GM12872 (cell line): ENCODE results near the gene FAAP20.

Source experiments
- TF ChIP-seq, protein P1 (sequence below): IDR thresholded peaks from 3 replicates; pipeline ENCODE4 v1.5.1; 2011; ENCODE audit warnings: low read depth, mild to moderate bottlenecking, low read length, moderate library complexity; ENCODE audit not compliant: insufficient read depth

FAAP20 gene

DNA sequence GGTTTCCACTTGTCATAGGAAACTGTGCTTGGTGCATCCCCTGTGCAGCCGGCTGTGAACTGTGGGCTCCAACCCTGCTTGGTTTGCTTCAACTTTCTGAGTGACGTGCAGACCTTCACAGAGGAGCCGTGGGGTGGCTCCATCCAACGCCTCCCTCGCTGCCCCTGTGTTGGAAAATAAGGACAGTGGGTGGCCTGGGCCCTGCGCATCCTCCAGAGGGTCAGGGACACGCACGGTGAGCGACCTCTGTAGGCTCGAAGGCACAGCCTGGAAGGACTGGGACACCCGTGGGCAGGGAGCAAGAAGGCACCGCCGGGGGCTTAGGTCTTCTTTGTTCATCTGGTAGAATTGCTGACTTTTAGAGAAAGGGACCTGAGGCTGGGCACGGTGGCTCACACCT is 6.5 kb upstream of the FAAP20 start:
- TF ChIP-seq, protein P1, sequence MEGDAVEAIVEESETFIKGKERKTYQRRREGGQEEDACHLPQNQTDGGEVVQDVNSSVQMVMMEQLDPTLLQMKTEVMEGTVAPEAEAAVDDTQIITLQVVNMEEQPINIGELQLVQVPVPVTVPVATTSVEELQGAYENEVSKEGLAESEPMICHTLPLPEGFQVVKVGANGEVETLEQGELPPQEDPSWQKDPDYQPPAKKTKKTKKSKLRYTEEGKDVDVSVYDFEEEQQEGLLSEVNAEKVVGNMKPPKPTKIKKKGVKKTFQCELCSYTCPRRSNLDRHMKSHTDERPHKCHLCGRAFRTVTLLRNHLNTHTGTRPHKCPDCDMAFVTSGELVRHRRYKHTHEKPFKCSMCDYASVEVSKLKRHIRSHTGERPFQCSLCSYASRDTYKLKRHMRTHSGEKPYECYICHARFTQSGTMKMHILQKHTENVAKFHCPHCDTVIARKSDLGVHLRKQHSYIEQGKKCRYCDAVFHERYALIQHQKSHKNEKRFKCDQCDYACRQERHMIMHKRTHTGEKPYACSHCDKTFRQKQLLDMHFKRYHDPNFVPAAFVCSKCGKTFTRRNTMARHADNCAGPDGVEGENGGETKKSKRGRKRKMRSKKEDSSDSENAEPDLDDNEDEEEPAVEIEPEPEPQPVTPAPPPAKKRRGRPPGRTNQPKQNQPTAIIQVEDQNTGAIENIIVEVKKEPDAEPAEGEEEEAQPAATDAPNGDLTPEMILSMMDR = no peak

DNA sequence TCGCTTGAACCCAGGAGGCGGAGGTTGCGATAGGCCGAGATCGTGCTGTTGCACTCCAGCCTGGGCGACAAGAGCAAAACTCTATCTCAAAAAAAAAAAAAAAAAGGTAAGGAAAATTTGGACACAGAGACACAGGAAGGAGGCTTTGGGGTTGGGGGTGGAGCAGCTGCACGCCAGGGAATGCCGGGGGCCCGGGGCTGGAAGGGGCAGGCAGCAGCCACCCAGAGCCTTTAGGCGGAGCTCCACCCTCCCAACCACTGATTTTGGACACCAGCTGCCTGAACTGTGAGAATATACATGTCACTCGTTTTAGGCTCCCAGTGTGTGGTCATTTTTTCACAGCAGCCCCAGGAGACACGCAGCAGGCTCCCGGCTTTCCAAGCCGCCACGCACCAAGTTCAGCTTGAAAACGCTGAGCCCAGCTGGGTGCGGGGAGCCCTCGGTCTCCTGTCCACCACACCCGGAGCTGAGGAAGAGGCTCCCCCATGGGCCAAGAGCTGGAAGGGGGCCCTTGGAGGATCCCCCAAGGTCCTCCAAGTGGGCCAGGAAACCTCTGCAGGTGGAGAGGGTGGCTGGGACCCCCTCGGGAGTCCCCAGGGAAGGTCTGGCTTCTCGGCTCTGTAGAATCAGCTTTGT is 5.9 kb upstream of the FAAP20 start:
- TF ChIP-seq, protein P1 = no peak

DNA sequence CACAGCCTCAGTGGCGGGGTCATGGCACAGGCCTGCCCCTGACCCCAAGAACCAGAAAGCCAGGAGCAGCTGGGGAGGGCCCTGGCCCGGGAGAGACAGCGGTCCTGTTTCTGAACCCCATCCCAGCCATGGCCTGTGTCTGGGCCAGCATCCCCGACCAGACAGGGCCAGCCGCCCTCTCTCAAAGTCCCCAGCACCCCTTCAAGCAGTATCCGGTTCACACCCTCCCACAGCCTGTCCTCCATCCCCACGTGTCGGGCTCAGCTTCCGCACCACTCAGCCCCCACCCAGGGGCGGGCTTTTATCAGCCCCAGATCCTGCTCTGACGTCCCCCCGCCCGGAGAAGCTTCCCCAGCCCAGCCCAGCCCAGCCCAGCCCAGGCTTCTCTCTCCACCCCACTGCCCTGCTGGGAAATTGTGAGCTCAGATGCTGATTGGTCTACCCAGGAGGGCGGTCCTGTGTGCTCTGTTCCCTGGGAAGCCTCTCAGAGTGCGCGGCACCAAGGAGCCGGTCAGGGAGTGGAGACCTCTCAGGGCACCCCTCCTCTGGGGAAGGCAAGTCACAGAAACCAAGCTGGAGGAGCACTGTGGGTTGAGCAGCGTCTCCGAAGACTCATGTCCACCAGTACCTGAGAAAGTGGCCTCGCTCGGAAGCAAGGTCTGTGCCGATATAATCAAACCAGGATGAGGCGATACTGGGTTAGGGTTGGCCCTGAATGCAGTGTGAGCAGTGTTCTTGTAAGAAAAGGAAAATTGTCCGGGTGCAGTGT is 4.7 kb upstream of the FAAP20 start:
- TF ChIP-seq, protein P1 = no peak

DNA sequence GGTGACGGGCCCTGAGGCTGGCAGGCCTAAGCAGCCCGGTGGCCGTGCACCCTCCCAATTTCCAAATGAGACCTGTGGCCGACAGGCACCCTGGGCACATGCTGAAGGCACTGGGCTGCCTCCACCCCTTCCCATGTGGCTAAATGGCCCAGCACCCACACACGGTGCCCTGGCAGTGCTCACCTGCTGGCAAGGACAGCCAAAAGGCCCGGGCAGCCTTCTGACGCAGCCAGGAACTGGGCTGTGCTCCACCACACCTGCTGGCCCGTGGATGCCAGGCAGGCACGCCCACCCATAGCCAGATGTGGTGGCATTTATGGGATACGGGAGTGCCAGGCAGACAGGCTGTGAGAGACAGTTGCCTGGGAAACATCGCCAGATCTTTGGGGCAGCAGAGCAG is 4.0 kb upstream of the FAAP20 start:
- TF ChIP-seq, protein P1 = no peak

DNA sequence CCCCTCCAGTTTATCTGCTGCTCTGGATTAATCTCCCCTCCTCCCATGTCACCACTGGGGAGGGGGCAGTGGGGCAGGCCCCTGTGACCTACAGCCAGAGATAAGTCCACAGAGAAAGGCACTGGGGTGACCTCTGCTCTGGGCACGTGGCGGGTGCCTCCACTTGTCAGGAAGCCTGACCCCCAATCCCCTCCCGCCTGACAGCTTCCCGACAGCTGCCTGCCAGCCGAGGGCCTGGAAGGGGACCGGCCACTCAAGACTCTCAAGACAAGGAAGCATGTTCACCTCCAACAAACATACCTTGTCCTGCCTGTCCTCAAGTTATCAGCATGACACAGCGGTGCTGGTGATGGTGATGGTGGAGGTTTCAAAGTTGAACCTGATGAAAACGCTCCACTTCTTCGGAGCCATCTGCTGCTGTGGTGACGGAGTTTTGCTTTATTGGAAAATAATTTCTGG is 3.2 kb upstream of the FAAP20 start:
- TF ChIP-seq, protein P1 = no peak

DNA sequence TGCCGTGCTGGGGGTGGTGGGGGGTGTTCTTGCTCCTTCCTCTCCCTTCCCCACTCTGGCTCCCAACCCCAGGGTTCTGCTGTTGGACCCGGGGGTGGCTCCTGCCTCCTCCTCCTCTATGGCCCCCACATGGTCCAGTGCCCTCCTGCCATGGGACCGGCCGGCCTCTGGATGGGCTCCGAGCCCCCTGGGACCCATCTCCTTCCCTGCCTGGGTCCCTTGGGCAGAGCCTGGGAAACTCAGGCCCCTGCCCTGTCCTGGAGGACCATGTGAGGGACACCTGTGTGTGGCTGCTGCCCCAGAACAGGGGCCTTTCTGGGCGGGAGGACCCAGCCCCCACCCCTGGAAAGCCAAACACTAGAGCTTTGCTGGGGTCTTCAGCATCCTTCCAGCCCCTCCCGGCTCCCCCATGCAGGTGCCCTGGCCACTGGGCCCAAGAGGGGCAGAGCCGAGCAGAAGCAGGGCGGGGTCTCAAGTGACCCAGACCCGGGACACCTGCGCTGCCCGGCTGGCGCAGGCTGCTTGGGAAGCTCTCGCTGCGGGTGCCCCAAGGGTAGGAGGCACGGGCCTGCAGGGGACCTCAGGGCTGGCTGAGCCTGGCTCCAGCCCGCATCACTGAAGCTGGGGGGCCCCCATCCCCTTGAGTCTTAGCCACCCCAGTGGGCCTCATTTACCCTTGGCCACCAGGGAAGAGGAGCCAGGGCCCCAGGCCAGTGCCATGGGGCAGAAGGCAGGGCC is 2.5 kb upstream of the FAAP20 start:
- TF ChIP-seq, protein P1 = no peak

DNA sequence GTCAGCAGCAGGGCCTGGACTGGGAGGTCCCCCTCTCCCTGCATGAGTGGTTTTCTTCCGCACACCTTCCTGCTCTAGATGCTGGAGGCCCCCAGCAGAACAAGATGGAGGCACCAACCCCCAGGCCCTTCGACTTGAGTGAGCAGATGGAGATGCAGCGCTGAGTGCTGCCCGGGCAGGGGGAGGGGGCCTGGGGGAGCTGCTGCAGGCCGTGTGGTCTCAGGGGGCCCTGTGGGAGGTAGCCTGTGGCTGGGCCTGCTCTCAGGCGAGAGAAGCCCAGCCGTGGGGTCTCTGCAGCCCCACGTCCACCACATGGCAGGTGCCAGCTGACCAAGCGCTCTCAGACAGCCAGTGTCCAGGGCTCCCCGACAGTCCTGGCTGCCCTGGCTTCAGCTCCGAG is 1.2 kb upstream of the FAAP20 start:
- TF ChIP-seq, protein P1 = no peak
